NT2/D1 (cell line): Measurements from ENCODE around the gene BCLAF1.

Experiments
- SUZ12 ChIP-seq: IDR thresholded peaks from 2 replicates; pipeline ENCODE4 v1.6.1; 2011; ENCODE audit not compliant: insufficient read length, insufficient read depth; ENCODE audit errors: extremely low read depth
- YY1 ChIP-seq: IDR thresholded peaks from 2 replicates; pipeline ENCODE4 v1.6.1; 2011; ENCODE audit not compliant: insufficient read length, insufficient read depth
- ZNF274 ChIP-seq: IDR thresholded peaks from 2 replicates; pipeline ENCODE4 v1.6.1; 2011; ENCODE audit warnings: mild to moderate bottlenecking, low read depth, low read length

DNA sequence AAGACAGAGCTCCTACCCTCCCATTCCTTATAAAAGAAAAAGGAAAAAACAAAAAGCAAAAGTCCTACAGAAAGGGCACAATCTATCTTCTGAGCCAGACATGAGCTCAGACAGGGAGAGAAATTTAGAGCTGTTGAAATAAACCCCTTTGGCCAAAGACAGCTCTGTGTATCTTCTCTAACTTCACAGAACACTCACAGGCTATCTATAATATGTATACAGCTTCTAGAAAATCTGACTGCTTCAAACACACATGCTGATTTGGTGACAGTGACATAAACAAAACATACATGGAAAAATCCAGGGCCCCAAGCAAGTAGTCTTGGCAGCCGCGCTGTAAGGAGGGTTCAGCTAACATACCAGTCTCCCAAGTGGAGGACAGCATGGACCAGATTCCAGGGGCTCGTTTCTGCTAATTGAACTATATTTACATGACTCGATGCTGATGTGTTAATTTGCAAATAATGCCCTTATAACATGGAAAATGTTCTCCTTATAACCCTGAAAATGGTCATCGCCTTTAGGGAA, 76.6 kb downstream of the BCLAF1 start:
- TF ChIP-seq YY1 (no peak), SUZ12 (no peak), ZNF274 (no peak)
